GM19452 (cell line): ENCODE results near the gene TMEM72.

ENCODE experiments used
- ATAC-seq: cut with Tn5 transposase; IDR thresholded peaks from one replicate; pipeline ENCODE4 v1.9.1; 2021; ENCODE audit not compliant: unreplicated experiment

Gene TMEM72

DNA sequence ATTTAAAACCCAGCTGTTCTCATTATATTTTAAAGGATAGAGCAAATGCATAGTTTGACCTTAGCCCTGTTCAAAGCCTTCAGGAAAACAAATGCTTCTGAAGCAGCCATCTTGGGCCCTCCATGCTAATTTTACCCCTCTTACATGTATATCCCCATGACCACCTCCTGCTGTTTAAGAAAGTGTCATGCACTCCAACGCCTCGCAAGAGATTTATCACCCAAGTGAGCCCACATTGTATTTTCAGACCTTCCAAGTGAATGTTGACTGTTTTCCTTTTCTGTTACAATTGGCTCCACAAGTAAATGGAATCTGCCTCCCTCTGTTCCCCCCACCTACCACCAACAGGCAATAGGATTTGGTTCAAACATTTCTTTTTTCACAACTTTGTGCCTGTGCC is 5.3 kb downstream of the TMEM72 start:
- no peak for ATAC-seq

DNA sequence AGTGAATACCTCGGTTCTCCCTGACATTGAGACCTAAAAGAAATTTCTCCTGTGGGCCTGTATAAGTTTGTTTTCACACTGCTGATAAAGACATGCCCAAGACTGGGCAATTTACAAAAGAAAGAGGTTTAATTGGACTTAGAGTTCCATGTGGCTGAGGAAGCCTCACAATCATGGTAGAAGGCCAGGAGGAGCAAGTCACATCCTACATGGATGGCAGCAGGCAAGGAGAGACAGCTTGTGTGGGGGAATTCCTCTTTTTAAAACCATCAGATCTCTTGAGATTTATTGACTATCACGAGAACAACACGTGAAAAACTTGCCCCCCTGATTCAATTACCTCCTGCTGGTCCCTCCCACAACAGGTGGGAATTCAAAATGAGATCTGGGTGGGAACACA is 6.7 kb downstream of the TMEM72 start:
- ATAC-seq, result no peak

DNA sequence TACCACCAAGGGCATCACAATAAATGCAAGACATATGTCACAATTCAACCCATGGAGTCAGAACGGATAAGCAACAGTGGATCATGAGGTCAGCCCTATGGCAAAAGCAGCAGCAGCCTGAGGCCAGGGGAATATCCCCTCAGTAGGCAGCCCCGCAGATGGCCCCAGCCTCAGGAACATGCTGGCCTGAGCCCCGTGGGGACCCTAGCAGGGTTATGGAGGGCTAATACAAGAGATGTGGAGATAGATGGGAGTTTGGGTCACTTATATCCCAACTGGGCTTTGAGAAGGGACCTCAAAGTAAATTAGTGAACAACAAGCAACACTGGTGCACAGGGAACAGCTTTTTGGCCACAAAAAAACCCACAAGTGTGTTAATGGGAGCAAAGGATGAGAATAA is 9.1 kb downstream of the TMEM72 start:
- ATAC-seq, result no peak

DNA sequence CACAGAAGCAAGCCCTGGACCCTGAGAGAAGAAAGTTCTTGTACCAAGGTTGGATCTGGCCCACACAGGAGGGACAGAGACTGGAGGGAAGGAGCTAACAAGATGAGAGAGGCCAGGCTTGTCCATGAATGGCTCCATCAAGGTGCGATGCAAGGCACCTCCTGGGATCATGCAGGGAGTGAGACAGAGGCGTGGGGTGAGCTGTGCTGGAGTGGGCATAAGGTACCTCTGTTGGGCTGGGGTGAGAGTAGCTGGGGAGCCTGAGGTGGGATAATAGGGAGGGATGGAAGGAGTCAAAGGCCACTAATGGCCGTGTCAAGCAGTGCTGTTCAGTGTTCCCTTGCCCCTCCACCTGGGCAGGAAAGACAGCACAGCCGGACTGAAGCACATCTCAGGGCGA is 9.9 kb downstream of the TMEM72 start:
- ATAC-seq, result no peak

DNA sequence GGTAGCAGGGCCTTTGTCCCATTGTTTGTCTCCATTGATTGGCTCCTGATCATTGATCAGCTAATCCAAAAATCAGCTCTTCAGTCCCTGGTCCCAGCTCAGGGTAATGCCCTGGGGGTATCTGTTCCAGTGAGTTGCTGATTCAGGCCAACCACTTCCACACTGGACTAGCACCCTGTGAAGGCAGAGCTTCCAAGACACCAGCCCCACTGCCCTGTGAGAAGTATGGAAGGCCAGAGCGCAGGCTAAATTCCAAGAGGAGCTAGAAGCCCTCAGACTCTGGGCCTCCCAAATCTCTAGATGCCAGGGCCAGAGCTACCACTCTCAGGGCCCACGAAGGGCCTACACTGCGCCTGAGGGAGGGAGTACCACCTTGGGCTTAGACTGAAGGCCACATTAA is 10.4 kb downstream of the TMEM72 start:
- no peak for ATAC-seq

DNA sequence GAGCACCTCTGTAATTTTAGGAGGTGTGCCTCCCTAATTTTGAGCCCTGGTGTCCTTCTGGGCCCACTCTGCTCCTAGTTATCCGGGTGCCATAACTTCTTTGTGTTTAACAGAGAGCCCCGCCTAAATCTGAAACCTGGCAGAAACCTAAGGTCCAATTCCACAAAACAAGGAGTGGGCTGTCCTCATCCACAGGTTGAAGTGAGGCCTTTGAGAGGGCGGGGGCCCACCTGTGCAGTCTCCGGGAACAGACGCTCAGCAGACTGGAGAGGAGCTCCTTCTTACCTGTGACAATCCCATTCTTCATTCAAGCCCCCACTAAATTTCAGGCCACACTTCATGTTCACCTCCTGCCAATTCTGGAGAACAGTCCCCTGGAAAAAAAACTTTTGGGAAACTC is 10.9 kb downstream of the TMEM72 start:
- no peak for ATAC-seq

DNA sequence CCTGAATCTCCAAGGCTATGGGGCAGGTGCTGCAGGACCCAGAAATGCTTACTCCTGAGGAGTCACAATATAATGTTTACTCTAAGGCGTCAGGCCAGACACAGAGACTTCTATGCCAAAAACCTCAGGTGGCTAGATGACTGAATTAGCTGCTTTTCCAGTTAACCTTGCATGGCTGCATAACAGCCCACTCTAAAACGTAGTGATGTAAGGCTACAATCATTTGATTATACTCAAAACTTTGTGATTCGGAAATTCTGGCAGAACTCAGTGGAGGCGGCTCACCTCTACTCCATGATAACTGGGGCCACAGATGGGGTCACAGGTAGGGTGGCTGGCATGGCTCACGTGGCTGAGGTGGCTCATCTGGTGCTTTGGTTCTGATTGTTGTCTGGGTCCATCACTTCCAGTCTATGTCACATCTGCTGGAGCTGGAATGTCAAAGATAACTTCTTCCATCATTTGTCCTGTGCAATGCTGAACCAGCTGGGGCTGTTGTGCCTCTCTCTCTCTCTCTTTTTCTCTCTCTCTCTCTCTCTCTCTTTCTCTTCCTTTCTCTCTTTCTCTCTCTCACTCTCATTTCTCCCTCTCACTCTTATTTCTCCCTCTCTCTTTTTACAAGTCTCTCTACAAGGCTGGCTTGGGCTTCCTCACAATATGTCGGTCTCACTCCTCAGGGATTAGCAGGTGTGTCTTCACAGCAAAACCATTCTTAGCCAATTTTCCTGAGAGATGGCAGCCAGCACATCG is 11.8 kb downstream of the TMEM72 start:
- no peak for ATAC-seq

DNA sequence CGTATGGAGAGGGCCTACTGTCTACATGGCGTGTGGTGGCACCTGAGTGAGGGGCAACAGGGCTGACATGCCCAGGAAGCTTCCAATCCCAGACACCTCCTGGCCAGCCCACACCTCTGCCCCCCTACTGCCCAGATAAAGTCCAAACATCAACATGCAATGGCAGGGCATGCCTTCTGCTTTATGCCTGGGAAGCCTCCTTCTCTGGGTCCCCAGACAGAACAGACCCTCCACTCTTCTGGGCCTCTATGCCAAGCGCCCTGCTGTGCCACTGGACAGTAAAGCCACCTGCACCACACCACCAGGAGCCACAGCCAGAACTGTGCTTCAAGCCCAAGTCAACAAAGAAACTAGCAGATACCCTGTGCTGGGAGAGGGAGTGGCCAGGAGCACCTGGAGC is 12.5 kb downstream of the TMEM72 start:
- ATAC-seq, result no peak

DNA sequence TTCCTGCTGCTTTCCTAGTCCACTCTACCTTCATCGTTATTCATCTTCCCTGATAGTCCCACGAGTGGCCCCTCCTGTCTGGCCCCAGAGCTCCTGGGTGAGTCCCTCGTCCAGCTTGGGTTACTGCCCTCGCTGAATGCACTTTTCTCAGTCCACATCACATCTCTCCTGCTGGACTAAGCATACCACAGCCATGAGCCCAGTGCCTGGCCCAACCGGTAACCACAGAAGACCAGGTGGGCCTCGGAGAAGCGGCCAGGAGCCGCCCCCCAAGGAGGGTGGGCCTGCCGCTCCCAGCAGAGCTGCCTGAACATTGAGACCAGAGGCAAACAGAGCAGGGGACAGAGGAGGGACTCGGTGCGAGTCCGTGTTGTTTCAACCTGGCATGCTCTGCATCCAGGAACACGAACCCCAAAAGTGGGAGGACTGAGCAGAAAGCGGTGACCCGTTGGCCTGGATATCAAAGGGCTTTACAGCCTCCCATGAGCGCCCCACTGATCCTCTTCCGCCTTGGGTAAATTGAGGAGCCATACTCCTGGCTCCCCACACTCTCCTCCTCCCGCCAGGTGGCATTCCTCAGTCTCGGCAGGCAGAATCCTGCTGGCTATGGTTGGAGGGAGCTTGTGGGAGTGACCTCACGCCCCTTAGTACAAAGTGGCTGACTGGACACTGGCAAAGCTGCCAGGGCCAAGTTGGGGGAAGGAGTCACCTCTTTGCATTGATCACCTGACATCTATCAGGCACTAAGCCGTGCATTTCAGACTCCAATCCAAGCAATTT is 13.3 kb downstream of the TMEM72 start:
- ATAC-seq, result no peak

DNA sequence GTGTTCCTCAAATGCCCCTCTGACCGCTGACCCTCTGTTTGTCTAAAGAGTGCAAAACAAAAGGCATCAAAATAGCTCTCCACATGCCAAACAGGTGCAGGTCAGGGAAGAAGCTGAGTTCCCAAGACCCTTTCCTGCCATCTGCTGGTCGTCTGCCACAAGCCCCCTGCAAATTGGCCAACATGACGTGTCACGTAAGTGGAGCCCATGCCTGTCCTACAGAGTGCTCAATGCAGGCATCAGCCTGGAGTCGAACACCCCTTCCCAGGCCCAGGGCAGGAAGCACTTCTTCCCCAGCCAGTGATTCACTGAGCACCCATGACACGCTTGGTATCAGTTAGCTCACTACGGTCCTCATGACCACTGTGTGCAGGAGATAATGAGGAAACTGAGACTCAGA is 14.1 kb downstream of the TMEM72 start:
- ATAC-seq, result no peak

DNA sequence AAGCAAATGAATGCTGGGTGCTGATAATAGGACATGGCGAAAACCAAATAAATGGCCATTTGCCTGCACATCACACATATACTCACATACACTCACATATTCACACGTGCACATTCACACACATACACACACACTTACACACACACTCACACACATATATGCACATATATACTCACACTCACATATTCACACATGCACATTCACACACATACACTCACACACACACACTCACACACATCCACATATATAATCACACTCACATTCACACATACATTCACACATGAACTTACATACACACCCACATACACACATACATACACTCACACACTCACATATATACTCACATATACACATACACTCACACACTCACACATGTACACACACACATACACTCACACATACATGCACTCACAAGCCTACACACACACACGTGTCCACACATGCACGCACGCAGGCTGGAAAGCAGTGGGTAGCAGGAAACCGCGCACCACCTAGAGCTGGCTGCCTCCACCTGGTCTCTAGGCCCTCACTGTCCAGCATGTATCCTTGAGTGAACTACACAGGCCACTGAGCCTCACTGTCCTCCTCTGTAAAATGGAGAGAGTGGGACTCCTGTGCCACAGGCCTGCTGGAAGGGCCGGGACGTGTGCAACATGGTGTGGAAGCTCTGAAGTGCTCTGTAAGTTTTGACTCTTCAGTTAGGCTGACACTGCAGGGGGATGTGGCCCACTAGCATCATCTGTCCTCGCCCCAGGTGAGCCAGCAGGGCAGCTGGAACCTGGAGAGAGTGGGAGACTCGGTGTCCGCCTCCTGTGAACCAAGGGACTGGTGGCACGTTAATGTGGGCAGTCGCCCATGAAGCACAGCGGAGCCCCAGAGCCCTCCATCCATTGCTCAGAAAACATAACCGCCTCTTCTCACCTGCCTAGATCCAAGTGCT is 14.9 kb downstream of the TMEM72 start:
- no peak for ATAC-seq

DNA sequence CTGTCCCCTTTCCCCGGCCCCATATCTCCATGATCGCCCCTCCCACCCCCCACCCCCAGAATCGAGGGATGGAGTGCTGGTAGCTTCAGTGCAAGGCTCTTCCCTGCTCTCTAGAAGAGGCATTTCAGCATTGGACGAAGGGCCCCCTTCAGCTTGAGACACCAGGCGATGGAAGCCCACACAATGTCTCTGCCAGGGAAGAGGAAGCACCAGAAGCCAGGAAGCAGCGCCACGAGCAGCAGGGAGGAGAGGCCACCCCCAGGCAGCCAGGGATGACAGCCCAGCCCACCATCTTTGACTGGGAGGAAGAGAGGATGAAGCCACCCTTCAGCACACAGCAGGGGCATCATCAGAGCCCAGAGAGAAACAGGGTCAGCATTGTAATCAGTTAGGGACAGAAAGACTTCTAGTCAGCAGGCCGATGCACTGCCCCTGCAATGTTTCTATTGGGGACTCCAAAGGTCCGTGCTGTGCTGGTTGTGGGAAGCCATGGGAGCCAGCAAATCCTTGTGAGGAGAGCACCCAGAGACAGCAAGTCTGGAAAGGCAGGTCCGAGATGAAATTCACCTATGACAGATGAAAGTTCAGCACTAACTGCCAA is 15.7 kb downstream of the TMEM72 start:
- ATAC-seq, result no peak

DNA sequence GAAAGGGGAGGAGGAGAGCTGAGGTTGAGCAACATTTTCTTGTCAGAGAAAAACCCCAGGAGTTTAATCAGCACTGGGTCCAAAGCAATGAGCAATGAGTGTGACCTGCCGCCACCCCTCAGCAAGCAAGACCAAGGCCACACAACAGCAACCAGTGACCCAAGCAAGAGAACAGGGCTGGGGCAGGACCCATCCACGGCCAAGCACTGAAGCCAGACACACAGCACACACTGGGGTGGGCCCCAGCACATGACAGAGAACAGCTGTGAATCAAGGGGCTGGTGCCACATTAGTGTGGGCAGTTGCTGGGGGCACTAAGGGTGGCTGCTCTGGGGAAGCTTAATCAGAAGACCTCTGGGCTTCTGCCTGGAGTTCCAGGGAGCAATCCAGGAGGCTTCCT is 16.2 kb downstream of the TMEM72 start:
- ATAC-seq, result no peak

DNA sequence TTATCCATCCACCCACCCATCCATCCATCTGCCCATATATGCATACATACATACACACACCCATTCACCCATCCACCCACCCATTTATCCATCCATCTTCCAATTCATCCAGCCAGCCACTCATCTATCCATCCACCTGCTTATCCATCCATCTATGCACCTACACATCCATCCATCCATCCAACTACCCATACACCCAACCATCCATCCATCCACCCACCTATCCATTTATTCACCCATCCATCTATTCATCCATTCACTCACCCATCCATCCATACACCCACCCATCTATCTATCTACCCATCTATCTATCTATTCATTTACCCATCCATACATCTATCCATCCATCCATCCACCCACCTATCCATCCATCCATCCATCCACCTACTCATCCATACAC is 17.3 kb downstream of the TMEM72 start:
- no peak for ATAC-seq

DNA sequence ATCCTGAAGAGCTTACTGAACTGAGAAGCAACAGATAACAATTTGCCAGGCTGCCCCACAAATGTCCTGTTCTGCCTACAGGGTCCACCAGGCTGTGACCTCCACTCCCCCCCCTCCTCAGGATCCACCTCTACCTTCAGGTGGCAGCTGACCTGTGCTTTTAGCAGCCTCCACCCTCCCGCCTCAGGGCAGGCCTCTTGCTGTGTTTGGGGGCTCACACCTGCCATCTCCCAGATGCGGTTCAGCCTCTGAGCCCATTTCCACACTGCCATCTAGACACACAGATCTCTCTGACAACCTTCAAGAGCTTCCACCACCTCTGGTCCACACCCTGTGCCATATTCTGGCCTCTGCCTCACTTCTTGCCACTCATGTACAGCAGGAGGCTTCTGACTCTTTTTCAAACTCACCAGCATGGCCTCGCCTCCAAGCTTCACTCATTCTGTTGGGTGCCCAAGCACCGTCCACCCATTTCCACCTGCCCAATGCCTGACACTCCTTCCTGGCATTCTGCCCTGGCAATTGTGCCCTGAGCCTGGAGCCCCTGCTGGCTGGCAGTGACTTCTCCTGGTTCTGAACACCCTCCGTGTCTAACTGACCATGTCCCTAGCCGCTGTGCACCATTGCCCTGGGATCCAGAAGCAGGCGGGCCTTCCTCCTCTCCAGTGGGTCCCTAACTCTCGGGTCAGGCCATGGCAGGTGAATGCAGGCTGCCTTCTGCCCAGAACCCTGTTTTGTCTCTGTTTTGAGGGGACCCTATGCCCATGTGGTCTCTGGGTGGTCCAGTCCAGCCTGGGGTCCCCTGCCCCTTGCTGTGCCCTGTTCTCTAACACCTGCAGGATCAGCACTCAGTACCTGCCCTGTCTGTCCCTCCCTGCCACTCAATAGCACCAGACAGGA is 18.5 kb downstream of the TMEM72 start:
- ATAC-seq, result no peak

DNA sequence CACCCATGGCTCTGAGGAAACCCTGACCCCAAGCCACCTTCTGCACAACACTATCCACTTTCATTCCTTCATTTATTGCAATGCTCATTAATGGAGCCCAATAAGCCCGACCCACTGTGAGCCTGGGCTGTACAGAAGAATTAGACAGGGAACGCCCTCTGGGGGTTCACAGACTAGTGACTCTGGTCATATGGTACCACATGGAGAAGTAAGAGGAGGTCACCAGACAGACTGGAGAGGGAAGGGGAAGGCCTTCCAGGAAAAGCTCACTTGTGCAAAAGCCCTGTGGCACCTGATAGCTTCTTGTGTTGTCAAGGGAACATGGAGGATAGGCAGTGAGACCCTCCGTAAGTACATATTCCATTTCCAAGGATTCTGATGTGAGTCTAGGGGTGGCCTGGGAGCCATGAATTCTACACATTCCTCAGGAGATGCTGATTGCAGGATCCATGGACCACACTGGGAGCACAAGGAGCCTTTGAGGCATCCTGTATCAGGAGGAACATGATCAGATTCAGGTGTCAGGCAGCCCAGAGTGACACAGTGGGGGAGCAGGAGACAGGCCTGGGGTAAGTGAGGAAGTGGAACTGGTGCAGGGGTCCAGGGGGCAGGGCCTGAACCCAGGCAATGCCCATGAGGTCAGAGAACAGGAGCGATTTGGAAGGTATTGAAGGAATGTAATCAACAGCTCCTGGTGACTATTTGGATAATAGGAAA is 19.9 kb downstream of the TMEM72 start:
- no peak for ATAC-seq

DNA sequence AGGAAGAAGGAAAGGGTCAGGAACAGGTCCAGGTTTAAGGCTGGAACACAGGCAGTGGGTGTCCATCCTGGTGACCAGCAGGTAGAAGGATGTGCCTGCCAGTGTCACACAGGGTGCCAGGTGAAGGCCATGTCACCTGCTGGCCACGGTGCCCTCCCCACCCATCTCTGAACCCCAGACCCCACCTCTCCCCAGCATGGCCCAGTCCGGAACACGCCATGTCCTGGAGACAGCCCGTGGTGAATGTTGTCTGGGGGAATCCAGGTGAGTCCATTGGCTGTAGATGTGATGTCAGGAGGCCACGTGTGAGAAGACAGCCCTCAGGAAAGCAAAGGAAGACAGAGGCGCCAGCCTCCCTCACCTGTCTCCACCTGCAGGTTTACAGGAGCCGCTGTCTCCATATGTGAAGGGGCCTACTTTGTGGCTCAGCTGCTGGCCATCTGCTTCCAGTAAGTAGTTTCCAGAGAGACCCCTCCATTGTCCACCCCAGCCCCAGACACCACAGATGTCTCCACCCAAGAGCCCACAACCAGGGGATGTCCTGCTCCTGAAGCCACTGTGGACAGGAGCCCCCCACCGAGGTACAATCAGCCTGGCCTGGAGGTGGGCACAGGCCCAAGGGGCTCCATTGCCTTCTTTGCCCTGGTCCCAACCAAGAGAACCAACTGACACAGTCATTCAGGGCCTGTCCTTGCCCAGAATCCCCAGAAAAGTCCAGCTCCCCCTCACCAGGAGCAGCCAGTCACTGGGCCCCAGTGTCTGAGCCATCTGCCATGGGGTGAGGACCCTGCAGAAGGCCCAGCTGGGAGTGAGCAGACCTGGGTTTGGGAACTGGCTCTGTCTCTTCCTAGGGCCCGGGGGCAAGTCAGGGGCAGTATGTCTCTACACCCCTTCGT is 20.7 kb downstream of the TMEM72 start:
- no peak for ATAC-seq
